ENCODE results near the gene TRAFD1.
A peak's percentile ranks its signal among the peaks of the same experiment; 100 is the strongest.

TRAFD1 gene

DNA sequence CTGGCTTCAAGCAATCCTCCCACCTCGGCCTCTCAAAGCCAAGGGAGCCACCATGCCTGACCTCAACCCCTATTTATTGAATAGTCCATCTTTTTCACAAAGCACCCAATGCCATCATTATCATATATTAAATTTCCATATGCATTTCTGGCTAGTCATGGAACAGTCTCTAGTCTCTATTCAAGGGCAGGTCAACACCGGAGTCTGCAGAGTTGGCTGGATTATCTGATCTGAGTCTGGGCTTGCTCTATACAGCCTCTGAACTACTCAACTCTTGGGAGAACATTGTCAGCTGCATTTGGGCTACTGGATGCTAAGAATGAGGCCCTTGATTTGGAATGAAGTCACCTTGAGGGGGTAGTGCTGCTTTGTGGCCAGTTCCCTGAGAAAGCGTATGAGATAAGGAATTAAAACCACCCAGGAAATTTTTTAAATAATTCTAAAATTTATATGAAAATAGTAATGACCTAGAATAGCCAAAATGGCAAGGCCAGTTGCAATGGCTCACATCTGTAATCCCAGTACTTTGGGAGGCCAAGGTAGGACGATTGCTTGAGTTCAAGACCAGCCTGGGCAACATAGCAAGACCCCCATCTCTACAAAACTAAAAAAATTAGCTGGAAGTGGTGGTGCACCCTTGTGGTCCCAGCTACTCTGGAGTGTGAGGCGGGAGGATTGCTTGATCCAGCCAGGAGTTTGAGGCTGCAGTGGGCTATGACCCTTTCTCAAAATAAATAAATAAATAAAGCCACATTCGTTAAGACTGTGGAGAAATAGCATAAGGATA is 9.9 kb upstream of the TRAFD1 start:
- DNase-seq (ENCODE audit: low read depth, low spot score): no peak

DNA sequence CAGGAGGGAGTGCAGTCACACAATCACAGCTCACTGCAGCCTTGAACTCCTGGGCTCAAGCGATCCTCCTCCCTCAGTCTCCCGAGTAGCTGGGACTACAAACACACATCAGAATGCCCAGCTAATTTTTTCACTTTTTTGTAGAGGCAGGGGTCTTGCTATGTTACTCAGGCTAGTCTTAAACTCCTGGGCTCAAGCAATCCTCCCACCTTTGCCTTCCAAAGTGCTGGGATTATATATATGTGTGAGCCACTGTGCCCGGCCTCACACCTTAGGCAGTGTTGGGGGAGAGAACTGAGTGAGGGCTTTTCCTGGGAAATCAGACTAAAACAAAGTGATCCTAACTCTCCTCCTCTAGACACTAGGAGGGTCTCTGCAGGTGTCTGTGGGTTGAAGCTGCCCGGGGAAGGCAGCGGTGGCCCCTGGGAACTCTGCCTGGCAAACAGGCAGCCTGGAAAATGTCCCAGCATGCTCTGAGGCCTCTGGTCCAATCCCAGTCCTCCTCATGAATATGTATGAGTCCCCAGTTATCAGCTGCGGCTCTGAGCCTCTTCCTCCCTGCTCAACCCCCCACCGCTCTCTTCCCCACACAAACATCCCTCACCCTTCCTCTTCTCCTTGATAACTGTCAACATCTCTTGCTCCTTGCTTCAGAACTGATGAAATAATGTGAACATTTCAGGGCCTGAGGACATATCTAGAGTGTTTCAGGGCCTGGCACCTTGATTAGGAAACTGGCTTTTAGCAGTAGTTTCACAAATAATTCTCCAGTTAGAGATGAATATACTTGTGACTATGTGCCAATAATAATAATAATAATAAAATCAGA is 8.9 kb upstream of the TRAFD1 start:
- DNase-seq (ENCODE audit: low read depth, low spot score): peak; percentile 82

DNA sequence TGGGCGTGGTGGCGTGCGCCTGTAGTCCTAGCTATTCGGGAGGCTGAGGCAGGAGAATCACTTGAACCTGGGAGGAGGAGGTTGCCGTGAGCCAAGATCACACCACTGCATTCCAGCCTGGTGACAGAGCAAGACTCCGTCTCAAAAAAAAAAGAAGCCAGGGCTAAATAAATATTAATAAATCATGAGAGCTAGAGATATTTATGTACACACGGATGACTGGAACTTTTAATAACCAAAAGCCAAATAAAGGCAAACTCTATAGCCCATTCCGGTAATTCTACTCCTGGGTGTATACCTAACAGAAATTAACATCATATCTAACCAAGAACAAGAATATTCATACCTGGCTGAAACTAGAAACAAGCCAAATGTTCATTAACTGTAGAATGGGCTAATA is 7.7 kb upstream of the TRAFD1 start:
- no peak for DNase-seq (ENCODE audit: low read depth, low spot score)

DNA sequence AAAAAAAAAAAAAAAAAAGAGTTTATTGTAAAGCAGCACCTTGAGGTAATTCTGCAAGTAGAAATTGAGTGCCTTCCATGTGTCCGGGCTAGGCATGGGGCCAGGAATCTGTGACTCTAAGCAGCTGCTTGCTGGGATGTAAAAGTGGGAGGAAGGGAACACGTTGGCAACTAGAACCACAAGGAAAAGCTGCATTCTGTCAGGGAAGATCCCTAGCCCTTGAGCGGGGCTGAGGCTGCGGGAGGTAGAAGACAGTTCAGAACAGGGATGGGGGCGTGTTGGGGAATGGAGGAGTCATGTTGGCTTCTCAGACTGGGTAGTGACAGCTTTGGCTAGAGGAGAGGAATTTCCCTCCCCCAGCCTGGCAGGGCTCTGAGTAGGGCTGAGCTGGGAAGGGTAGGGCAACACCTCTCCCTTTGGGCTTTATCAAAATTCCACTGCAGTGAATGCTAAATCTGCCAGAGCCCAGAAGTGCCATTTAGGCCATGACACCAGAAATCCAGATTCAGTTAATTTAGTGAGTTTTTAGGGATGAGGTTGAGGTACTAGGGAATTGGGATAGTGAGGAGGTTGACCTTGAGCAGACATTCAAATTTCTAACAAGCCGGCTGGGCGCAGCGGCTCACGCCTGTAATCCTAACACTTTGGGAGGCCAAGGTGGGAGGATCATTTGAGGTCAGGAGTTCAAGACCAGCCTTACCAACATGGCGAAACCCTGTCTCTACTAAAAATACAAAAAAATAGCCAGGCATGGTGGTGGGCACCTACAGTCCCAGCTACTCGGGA is 3.4 kb upstream of the TRAFD1 start:
- DNase-seq (ENCODE audit: low read depth, low spot score): no peak

DNA sequence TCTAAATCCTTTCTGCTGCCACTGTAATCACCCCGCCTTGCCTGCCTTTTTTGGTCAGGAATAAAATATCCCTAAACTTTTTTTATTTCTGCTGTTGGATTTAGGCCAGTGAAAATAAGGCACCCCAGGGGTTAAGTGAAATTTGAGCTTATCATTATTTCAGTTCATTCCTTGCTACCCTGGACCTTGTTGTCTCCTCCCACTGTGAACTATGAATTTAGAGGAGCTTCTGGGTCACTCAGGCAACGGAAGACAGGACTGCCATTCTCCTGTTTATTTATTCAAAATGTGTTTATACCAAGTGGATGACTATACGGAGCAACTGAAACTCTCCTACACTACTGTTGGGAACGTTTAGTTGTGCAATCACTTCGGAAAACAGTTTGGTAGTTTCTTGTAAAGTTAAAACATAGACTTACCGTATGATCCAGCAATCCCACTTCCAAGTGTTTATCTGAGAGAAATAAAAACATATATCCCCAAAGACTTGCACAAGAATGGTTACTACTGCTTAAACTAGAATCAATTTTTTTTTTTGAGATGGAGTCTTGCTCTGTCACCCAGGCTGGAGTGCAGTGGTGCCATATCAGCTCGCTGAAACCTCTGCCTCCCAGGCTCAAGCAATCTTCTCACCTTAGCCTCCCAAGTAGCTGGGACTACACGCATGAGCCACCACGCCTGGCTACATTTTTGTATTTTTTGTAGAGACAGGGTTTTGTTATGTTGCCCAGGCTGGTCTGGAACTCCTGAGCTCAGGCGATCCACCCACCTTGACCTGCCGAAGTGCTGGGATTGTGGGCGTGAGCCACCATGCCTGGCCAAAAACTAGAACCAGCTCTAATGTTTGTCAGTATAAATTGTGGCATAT is 2.3 kb upstream of the TRAFD1 start:
- DNase-seq (ENCODE audit: low read depth, low spot score): no peak

DNA sequence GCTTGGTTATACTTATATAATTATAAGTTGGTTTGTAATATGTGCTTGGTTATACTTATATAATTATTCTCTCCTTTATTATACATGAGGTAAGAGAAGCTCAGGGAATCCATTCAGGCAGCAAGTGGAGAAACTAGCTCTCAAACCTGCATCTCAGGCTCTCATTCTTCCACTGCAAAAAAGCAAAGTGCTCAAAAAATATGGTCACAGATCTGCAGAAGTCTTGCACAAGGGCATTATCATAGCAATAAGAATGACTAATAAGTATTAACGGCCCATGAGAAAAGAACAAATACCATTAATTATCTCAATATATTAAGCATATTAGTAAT is 476 bp upstream of the TRAFD1 start:
- DNase-seq (ENCODE audit: low read depth, low spot score): no peak

DNA sequence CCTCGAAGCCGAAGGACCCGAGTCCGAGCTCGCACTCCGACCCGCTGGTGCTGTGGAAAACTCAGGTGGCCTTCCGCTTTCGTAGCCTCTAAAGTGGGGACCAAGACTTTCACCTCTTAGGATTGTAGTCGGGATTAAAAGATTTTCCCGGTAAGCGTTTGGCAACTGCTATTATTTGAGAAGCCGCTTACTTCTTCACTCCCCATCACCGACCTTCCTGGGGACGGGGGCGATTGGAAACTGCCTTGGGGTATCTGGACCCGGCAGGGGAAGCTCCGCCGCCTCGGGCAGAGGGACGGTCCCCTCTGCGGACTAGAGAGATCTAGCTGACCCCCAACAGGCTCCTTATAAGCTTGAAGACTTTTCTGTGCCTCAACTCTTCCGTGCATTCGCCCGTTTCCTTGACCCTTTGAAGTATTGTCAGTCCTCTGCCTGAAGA is 659 bp downstream of the TRAFD1 start:
- no peak for DNase-seq (ENCODE audit: low read depth, low spot score)

DNA sequence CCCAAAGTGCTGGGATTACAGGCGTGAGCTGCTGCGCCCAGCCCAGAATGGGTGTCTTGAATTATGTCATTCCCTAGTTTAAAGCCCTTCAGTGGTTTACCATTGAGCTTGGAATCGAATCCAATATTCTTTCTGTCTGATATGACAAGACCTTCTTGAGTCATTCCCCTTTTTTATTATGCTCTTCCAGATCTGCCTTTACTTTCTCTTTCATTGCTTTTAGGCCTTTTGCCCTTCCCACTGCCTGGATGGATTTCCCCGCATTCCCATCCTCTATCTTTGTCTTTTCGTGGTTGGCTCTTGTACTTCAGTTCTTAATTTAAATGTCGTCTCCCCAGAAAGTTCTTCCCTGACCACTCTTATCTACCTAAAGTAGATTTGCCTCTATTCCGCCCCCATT is 1.6 kb downstream of the TRAFD1 start:
- no peak for DNase-seq (ENCODE audit: low read depth, low spot score)

DNA sequence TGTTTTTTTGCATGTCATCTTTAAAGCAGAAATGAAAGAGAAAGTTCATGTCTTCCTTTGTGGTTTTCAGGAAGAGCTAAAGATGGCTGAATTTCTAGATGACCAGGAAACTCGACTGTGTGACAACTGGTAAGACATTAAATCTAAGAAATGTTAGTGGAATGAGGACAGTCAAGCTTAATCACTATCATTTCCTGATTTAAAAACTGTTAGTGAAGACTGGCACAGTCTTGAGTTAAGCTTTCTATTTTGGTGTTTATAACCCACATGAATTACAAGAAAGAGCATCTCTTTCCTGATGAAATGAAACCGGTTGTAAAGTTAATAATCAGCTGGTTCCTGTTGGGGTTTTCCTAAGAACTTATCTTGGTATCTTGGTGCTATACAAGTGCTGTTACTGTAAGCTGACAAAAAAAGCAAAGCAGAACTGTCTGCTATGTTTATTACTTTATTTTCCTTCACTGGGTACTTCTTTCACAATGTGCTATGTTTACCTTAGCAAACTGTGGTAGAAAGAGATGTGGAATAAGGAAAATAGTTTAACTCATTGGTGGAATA is 5.2 kb downstream of the TRAFD1 start:
- no peak for DNase-seq (ENCODE audit: low read depth, low spot score)

DNA sequence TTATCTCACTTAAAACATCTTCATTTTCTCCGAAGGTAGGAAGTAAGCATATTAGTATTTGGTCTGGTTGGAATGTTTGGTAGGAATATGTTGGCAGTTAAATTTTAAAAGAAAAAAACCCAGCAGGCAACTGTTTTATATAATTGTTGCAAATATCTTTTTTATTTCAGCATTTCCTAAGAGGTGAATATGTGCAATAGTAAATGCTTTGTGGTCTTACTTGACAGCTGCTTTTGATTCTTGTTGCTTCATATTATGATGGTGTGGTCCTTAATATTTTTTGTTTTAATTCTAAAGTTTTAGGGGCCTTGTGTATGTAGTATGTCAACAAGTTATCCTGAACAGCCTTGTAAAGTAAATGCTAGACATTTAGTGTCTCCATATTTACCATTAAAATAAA is 6.3 kb downstream of the TRAFD1 start:
- no peak for DNase-seq (ENCODE audit: low read depth, low spot score)

DNA sequence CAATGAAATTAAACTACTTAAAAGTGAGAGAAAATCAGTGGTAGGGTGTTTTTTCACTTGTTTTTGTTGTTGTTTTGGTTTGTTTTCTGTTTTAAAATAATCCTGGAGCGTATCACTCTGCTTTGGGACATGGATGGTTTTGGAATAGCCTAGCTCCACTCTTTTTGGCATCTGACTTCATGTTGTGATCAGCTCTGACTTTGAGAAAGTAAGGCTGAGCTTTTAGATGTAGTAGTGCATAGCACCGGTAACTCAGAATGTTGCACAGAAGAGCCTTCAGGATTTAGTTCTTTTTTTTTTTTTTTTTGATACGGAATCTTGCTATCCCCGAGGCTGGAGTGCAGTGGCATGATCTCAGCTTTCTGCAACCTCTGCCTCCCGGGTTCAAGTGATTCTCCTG is 8.1 kb downstream of the TRAFD1 start:
- DNase-seq (ENCODE audit: low read depth, low spot score): no peak

DNA sequence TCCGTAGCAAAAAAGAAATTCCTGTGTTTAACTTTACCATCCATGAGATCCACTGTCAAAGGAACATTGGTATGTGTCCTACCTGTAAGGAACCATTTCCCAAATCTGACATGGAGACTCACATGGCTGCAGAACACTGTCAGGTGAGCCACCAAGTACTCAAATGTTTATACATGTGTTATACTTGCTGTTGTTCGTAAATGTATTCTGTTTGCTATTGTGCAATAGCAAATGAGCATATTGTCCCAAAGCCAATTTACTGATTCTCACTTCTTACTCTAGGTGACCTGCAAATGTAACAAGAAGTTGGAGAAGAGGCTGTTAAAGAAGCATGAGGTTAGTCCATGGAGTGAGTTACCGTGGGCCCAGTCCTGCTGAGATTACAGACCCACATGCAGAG is 9.4 kb downstream of the TRAFD1 start:
- DNase-seq (ENCODE audit: low read depth, low spot score): no peak

DNA sequence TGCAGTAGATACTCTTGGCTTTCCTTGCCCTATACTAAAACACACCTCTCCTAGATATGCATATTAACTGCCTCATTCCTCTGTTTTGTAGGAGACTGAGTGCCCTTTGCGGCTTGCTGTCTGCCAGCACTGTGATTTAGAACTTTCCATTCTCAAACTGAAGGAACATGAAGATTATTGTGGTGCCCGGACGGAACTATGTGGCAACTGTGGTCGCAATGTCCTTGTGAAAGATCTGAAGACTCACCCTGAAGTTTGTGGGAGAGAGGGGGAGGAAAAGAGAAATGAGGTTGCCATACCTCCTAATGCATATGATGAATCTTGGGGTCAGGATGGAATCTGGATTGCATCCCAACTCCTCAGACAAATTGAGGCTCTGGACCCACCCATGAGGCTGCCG is 15.4 kb downstream of the TRAFD1 start:
- no peak for DNase-seq (ENCODE audit: low read depth, low spot score)

DNA sequence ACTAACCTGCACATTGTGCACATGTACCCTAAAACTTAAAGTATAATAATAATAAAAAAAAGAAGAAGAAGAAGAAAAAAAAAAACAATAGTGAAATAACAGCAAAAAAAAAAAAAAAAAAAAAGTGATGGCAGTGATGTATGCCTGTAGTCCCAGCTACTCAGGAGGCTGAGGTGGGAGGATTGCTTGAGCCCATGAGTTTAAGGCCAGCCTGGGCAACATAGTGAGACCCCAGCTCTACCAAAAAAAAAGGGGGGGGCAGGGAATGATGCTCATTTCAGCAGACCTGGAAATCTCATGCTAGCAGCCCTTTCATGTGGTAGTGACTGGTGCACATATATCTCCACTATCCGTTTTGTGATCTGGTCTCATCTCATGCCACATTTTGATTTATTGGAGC is 20.8 kb downstream of the TRAFD1 start:
- no peak for DNase-seq (ENCODE audit: low read depth, low spot score)

DNA sequence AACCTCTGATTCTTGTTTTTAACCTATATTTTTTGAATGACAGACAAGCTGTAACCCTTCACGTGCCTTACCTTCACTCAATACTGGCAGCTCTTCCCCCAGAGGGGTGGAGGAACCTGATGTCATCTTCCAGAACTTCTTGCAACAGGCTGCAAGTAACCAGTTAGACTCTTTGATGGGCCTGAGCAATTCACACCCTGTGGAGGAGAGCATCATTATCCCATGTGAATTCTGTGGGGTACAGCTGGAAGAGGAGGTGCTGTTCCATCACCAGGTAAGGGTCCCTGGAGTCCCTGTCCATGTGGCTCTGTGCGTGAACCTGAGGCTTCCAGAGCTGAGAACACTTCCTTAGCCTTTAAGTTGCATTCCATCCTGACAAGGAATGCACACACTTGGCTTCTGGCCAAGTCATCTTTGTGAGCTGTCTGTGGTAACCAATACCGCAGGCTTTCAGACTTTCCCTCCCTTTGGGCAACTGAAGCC is 22.7 kb downstream of the TRAFD1 start:
- no peak for DNase-seq (ENCODE audit: low read depth, low spot score)

DNA sequence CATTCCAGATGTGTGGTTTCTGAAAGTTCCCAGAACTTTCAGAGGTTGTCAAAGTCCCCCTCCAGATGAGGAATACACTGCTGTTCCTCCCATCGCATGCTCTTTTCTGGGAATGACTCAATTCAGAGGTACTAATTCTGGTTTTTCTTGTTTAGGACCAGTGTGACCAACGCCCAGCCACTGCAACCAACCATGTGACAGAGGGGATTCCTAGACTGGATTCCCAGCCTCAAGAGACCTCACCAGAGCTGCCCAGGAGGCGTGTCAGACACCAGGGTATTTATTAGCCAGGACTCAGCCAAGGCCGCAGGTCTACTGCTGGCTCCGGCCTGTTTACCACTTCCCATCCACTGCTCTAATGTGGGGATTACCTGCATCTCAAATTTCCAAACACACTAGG is 24.2 kb downstream of the TRAFD1 start:
- DNase-seq (ENCODE audit: low read depth, low spot score): no peak

DNA sequence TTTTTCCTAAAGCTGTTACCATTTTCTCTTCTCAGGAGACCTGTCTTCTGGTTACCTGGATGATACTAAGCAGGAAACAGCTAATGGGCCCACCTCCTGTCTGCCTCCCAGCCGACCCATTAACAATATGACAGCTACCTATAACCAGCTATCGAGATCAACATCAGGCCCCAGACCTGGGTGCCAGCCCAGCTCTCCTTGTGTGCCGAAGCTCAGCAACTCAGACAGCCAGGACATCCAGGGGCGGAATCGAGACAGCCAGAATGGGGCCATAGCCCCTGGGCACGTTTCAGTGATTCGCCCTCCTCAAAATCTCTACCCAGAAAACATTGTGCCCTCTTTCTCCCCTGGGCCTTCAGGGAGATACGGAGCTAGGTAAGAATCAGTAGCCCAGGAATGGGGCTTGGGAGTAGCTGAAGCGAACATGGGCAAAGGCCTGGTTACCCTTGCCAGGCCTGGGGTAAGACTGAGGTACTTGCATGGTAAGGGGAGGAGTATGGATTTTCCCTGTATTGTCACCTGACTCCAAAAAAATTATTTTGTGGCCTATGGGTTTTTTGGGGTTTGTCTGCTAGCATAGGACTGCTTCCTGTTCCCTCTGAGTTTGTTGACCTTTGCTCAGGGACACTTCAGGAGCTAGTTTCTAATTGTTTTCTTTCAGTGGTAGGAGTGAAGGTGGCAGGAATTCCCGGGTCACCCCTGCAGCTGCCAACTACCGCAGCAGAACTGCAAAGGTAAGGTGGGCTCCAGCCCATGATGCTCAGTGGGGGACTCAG is 26.6 kb downstream of the TRAFD1 start:
- DNase-seq (ENCODE audit: low read depth, low spot score): no peak

DNA sequence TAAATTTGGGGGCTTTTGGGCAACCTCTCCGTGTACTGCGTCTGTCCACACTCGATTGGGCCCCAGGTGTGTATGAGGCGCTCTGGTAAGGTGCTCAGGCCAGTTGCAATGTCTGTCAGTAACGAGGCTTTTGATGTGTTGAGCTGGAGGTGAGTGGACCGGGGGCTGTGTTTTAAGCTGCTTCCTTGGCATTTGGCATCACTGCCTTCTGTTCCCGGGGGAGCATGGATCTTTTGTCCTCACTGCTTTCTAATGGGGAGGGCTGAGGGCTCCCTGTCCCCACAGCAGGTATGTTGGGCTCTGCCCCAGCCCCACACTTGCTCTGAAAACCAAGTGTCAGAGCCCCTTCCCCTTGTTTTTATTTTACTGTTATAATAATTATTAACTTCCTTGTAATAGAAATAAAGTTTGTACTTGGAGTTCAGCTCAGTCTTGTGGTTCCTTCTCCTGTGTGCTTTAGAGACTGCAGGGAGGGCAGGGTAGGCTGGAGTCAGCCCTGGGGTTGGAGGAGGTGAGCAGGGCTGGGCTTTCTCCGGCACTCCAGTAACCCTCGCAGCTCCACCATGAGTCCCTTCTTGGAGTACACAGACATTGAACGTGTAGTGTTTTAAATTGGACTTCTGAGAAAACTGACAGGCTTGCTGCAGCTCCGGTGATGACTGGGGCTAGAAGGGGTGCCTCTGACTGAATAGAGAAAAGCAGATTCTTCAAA is 28.0 kb downstream of the TRAFD1 start:
- DNase-seq (ENCODE audit: low read depth, low spot score): no peak

DNA sequence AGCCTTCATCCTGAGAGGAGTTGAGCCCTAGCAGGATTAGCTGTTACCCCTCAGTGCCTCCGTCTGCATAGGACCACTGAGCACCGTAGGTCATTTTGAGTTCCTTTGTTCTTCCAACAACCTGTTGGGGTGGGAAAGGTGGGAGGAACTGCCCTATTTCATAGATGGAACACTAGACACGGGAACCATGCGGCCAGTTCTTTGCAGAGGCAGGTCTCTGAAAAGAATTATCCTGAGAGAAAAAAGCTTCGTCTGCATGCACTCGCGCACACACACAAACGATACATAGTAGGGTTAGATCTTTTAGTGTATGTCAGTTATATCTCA is 28.5 kb downstream of the TRAFD1 start:
- DNase-seq (ENCODE audit: low read depth, low spot score): no peak
